Measurements from ENCODE around the gene SLC26A3. TPM values are rescaled to one million over a fixed set of nuclear protein-coding genes. Genes with fewer than 3 reads are reported as not detected.

SLC26A3 gene
- total and polyA plus RNA-seq, 10 of the 15 experiments (the other 5 are each of a cell fraction or from before 2014, with no cell fraction given), result 0.46 TPM; not detected in 9

DNA sequence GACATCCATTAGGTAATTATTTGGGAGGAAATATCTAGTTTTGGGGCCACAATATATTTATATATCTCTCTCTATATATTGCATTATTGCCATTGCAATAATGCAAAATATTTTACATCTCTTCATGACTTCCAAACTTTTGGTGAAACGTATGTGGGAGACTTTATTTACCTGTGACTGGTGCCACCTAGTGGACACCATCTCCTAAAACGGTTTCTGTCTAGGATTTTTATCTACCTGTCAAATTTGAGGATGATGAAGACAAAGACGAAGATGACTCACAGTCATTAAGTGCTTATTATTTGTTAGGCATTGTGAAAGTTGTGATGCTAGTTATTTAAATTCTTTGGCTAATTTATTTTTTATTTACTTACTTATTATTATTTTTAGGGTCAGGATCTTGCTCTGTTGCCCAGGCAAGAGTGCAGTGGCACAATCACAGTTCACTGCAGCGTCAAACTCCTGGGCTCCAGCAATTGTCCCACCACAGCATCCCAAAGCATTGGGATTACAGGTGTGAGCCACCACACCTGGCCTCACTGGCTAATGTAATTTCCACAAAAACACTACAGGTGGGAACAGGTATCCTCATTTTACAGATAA is 77.8 kb downstream of the SLC26A3 start:
- TF ChIP-seq SMC3 (IDR thresholded peaks at IDR 0.05; ENCODE audit: borderline replicate concordance, low read length) (peak; percentile 77; the same call in 1 of the 2 replicates), RAD21 (IDR thresholded peaks at IDR 0.05; ENCODE audit: insufficient read depth, low read depth, low read length) (peak; percentile 81), JUNB (IDR thresholded peaks at IDR 0.05) (no peak), POLR2AphosphoS2 (IDR thresholded peaks at IDR 0.05; ENCODE audit: low read depth, low read length) (no peak), CBX3 (IDR thresholded peaks at IDR 0.05; ENCODE audit: borderline replicate concordance, low read depth) (no peak), ZNF24 (IDR thresholded peaks at IDR 0.05) (0 out of 2 replicates have a peak, but pooled peaks have one; percentile 29), ASH2L (IDR thresholded peaks at IDR 0.05; ENCODE audit: borderline replicate concordance, low read depth) (no peak), GABPA (IDR thresholded peaks at IDR 0.05; ENCODE audit: low read depth) (no peak), ZNF274 (IDR thresholded peaks at IDR 0.05; ENCODE audit: insufficient read depth, insufficient read length) (no peak)
- TF ChIP-seq, protein P1, sequence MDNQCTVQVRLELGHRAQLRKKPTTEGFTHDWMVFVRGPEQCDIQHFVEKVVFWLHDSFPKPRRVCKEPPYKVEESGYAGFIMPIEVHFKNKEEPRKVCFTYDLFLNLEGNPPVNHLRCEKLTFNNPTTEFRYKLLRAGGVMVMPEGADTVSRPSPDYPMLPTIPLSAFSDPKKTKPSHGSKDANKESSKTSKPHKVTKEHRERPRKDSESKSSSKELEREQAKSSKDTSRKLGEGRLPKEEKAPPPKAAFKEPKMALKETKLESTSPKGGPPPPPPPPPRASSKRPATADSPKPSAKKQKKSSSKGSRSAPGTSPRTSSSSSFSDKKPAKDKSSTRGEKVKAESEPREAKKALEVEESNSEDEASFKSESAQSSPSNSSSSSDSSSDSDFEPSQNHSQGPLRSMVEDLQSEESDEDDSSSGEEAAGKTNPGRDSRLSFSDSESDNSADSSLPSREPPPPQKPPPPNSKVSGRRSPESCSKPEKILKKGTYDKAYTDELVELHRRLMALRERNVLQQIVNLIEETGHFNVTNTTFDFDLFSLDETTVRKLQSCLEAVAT (IDR thresholded peaks at IDR 0.05), result no peak
- TF ChIP-seq, protein P2, sequence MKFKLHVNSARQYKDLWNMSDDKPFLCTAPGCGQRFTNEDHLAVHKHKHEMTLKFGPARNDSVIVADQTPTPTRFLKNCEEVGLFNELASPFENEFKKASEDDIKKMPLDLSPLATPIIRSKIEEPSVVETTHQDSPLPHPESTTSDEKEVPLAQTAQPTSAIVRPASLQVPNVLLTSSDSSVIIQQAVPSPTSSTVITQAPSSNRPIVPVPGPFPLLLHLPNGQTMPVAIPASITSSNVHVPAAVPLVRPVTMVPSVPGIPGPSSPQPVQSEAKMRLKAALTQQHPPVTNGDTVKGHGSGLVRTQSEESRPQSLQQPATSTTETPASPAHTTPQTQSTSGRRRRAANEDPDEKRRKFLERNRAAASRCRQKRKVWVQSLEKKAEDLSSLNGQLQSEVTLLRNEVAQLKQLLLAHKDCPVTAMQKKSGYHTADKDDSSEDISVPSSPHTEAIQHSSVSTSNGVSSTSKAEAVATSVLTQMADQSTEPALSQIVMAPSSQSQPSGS (IDR thresholded peaks at IDR 0.05; ENCODE audit: low read length), result no peak
- TF ChIP-seq, protein P3, sequence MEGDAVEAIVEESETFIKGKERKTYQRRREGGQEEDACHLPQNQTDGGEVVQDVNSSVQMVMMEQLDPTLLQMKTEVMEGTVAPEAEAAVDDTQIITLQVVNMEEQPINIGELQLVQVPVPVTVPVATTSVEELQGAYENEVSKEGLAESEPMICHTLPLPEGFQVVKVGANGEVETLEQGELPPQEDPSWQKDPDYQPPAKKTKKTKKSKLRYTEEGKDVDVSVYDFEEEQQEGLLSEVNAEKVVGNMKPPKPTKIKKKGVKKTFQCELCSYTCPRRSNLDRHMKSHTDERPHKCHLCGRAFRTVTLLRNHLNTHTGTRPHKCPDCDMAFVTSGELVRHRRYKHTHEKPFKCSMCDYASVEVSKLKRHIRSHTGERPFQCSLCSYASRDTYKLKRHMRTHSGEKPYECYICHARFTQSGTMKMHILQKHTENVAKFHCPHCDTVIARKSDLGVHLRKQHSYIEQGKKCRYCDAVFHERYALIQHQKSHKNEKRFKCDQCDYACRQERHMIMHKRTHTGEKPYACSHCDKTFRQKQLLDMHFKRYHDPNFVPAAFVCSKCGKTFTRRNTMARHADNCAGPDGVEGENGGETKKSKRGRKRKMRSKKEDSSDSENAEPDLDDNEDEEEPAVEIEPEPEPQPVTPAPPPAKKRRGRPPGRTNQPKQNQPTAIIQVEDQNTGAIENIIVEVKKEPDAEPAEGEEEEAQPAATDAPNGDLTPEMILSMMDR (IDR thresholded peaks at IDR 0.05 in 2 of 3, conservative IDR thresholded peaks at IDR 0.05 in 1 of 3; ENCODE audit: control insufficient read depth in 2 of 3, extremely low read depth in 1 of 3, insufficient read depth in 1 of 3, low read depth in 3 of 3, low read length in 3 of 3), result peak; percentile 47 to 75 (median 54)
- TF ChIP-seq, protein P4, sequence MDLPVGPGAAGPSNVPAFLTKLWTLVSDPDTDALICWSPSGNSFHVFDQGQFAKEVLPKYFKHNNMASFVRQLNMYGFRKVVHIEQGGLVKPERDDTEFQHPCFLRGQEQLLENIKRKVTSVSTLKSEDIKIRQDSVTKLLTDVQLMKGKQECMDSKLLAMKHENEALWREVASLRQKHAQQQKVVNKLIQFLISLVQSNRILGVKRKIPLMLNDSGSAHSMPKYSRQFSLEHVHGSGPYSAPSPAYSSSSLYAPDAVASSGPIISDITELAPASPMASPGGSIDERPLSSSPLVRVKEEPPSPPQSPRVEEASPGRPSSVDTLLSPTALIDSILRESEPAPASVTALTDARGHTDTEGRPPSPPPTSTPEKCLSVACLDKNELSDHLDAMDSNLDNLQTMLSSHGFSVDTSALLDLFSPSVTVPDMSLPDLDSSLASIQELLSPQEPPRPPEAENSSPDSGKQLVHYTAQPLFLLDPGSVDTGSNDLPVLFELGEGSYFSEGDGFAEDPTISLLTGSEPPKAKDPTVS (IDR thresholded peaks at IDR 0.05; ENCODE audit: low read depth, low read length), result no peak
- peak; percentile 12 for DNase-seq (ENCODE audit: low read depth, low spot score)
- Histone ChIP-seq H3K79me2 (ENCODE audit: control insufficient read depth, insufficient read depth, low read length) (no peaks in the 10 kb centered on the region), H4K20me1 (ENCODE audit: control insufficient read depth, insufficient read depth) (no peaks in the 10 kb centered on the region), H3K27ac (ENCODE audit: control insufficient read depth, insufficient read depth) (no peak overlapping the region), H3K4me1 (ENCODE audit: control insufficient read depth, insufficient read depth, low read length) (no peaks in the 10 kb centered on the region), H3K36me3 (ENCODE audit: control insufficient read depth in 2 of 2, insufficient read depth in 2 of 2, low read length in 1 of 2) (no peaks in the 10 kb centered on the region), H3K4me2 (ENCODE audit: control insufficient read depth, insufficient read depth) (no peak overlapping the region), H3K27me3 (replicated peaks in 1 of 2; ENCODE audit: control insufficient read depth in 2 of 2, insufficient read depth in 2 of 2, low read length in 1 of 2) (no peaks in the 10 kb centered on the region), H3K4me3 (no peak overlapping the region), H3K9ac (ENCODE audit: control insufficient read depth, insufficient read depth, low read length) (no peak overlapping the region), H3K9me3 (replicated peaks; ENCODE audit: control insufficient read depth, insufficient read depth, low read length) (no peaks in the 10 kb centered on the region), H2AFZ (ENCODE audit: control insufficient read depth, low read depth, low read length) (no peak overlapping the region)
- intact Hi-C loops (cut with micrococcal nuclease; ENCODE audit: unreplicated experiment), result loop anchor here (1.0 to 10.0 kb wide), 5 partner anchors 140 to 780 kb away; partner anchors contain the start of gene BCAP29
- ATAC-seq, result peak; percentile 61
- CTCF ChIA-PET, result interaction anchor here (0.7 to 6.9 kb wide), 9 partner anchors 9 to 578 kb away, joined by 3 to 63 read pairs (median 3); partner anchors contain the start of gene CBLL1
- RAD21 ChIA-PET (ENCODE audit: unreplicated experiment), result interaction anchor here (0.6 to 2.5 kb wide), 6 partner anchors 27 to 578 kb away, joined by 3 to 15 read pairs (median 4); no protein-coding TSS in a partner anchor
- FAIRE-seq, result peak; percentile 93
- in situ Hi-C loops (cut with MboI), result loop anchor here (5.0 to 10.0 kb wide), 3 partner anchors 273 to 930 kb away; no protein-coding TSS in a partner anchor
- WGBS (ENCODE audit: insufficient coverage, insufficient replicate concordance, low lambda C conversion rate, missing lambda C conversion rate), result 25% methylated on average over 4 of the region's 4 CpGs
- SMC1A ChIA-PET (ENCODE audit: uncharacterized antibody, unreplicated experiment), result interaction anchor here (0.6 to 4.2 kb wide), 7 partner anchors 17 to 576 kb away, joined by 3 to 23 read pairs (median 3); partner anchors contain the start of gene HBP1
- no TSS peak for BruUV-seq (replicated peaks)
- POLR2A ChIA-PET, result no interaction called here

Data from GM12878 (cell line).